ENCODE measurements around the gene PCLO.

- no peak for TF ChIP-seq CTCF (IDR thresholded peaks at IDR 0.05)
- TF ChIP-seq POLR2A (IDR thresholded peaks at IDR 0.05) = no peak
These were observed 205.2 kb downstream of the PCLO start for GRCh38 chr7:82957521-82957920.
